HepG2 (cell line): ENCODE data around the gene ETS2. TPM values are rescaled to one million over a fixed set of nuclear protein-coding genes. Genes with fewer than 3 reads are reported as not detected.
A peak's percentile ranks its signal among the peaks of the same experiment; 100 is the strongest.

Experiments used
- GATA4 ChIP-seq: sonication (generic); IDR thresholded peaks from 2 replicates; pipeline ENCODE4 v1.6.1; 2016; ENCODE audit warnings: antibody characterized with exemption, low read depth, borderline replicate concordance
- HMG20B ChIP-seq: conservative IDR thresholded peaks from 2 replicates; pipeline ENCODE4 v1.6.1; 2016; ENCODE audit warnings: missing genetic modification reagents, missing compliant biosample characterization
- NFIC ChIP-seq: IDR thresholded peaks from 2 replicates; pipeline ENCODE4 v1.6.1; 2012; ENCODE audit warnings: mild to moderate bottlenecking, low read length, inconsistent platforms
- PCBP2 ChIP-seq: fragments of 200-400 bp; formaldehyde crosslinking; optimal IDR thresholded peaks from 2 replicates; pipeline ENCODE3; 2018; ENCODE audit warnings: low read length, low read depth; ENCODE audit not compliant: poor library complexity, severe bottlenecking
- PTBP1 ChIP-seq: fragments of 200-400 bp; formaldehyde crosslinking; IDR thresholded peaks from 2 replicates; pipeline ENCODE4 v1.6.1; 2018; ENCODE audit warnings: low read length, low read depth; ENCODE audit not compliant: poor library complexity, severe bottlenecking
- RARA ChIP-seq: IDR thresholded peaks from 2 replicates; pipeline ENCODE4 v1.6.1; 2016; ENCODE audit warnings: missing genetic modification reagents, missing compliant biosample characterization
- RCOR2 ChIP-seq: IDR thresholded peaks from 2 replicates; pipeline ENCODE4 v1.6.1; 2016; ENCODE audit warnings: missing biosample characterization, missing genetic modification reagents
- RORA ChIP-seq: sonication (generic); formaldehyde crosslinking; IDR thresholded peaks from 2 replicates; pipeline ENCODE4 v1.5.0; 2020; ENCODE audit warnings: mild to moderate bottlenecking, missing genetic modification reagents, moderate library complexity
- SMC3 ChIP-seq: IDR thresholded peaks from 2 replicates; pipeline ENCODE4 v1.6.1; 2011; ENCODE audit warnings: low read length, improper control_type of control experiment
- SOX5 ChIP-seq: IDR thresholded peaks from 2 replicates; pipeline ENCODE4 v1.6.1; 2016; ENCODE audit warnings: borderline replicate concordance
- TP53 ChIP-seq: sonication (generic); formaldehyde crosslinking; conservative IDR thresholded peaks from 2 replicates; pipeline ENCODE4 v1.4.0; 2020; ENCODE audit warnings: missing genetic modification reagents
- ZNF232 ChIP-seq: sonication (generic); formaldehyde crosslinking; IDR thresholded peaks from 2 replicates; pipeline ENCODE4 v1.4.0; 2020; ENCODE audit warnings: missing genetic modification reagents, borderline replicate concordance
- ZNF333 ChIP-seq: sonication (generic); formaldehyde crosslinking; IDR thresholded peaks from 2 replicates; pipeline ENCODE4 v1.4.0; 2020; ENCODE audit warnings: mild to moderate bottlenecking, missing genetic modification reagents, borderline replicate concordance
- polyA plus RNA-seq, 8 experiments: library from polyadenylated mRNA; depleted of rRNA in 3 of 8; stranded (reverse) in 7 of 8; unstranded in 1 of 8; fragments of >200 nt; fragmentation: Illumina TruSeq in 4 of 8; extraction: Trizol in 4 of 8; gene quantifications; 2 replicates each; pipeline versions ENCODE4 v1.2.1 to v1.2.3, GENCODE V29; 2011 to 2016; ENCODE audit warnings: low read depth in 4 of 8, missing spikeins in 1 of 8, mixed read lengths in 1 of 8; ENCODE audit not compliant: insufficient read depth in 1 of 8
- total RNA-seq, 5 experiments: library from RNA; depleted of rRNA; stranded (reverse); fragments of >200 nt; fragmentation: Illumina TruSeq; extraction: Trizol; gene quantifications; 2 replicates each; pipeline ENCODE4 v1.2.3, GENCODE V29; 2016; ENCODE audit warnings: low read depth in 1 of 5
- TF ChIP-seq, protein P1 (sequence below): sonication (generic); formaldehyde crosslinking; IDR thresholded peaks from 2 replicates; pipeline ENCODE4 v1.5.0; 2020; ENCODE audit warnings: missing genetic modification reagents
- TF ChIP-seq, protein P2 (sequence below): sonication (generic); formaldehyde crosslinking; IDR thresholded peaks from 2 replicates; pipeline ENCODE4 v1.9.0; 2022; ENCODE audit warnings: missing genetic modification reagents, mild to moderate bottlenecking, borderline replicate concordance
- TF ChIP-seq, protein P3 (sequence below): sonication (generic); formaldehyde crosslinking; IDR thresholded peaks from 2 replicates; pipeline ENCODE4 v1.4.0; 2020; ENCODE audit warnings: missing genetic modification reagents
- TF ChIP-seq, protein P4 (sequence below): sonication (generic); formaldehyde crosslinking; IDR thresholded peaks from 2 replicates; pipeline ENCODE4 v1.4.0; 2020; ENCODE audit warnings: missing genetic modification reagents
- TF ChIP-seq, protein P5 (sequence below): sonication (generic); formaldehyde crosslinking; IDR thresholded peaks from 2 replicates; pipeline ENCODE4 v1.4.0; 2020; ENCODE audit warnings: missing genetic modification reagents

Gene ETS2
- total and polyA plus RNA-seq, 2 of the 13 experiments (the other 11 are each of a cell fraction or from before 2014, with no cell fraction given): 24.6 to 64.4 TPM

DNA sequence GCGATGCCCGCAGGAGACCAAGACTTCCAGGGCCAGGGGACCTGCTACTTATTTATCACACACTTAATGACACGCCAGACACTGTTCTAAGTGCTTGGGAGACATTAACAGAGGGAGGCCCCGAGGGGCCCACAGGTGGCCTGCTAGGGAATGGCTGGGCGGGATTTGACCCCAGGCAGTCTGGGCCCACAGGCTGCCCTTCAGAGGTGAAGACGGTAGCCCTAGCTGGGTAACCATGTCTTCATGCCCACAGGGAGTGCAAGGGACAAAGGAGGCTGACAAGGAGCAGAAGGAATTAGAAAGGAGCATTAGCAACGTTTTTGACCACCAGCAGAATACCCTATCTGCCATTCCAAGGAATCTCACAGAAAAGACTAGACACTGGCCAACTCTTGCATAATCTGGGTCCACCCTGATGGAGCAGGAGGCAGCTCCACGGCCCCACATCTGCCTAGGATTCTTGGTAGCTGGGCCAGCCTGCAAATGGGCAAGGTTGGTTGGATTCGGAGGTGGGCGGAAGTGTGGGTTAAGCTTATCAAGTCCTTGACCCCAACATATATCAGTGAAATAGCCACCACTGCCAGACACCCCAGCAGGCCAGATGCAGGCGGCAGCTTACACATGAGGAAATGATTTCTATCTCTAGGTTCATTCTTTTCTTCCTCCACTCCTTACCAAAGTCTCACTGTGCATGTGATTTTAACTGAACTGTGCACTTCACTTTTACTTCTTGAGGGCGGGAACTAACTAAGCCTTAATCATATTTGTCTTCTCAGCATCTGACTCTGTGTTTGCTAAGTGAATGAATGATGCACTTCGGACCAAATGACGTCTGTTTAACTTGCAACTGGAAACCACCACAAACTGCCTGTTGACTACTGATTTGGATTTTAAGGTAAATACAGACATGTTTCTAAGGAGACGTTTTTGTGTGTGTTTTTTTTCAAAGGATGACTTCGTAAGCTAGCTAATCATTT lies 3.4 kb upstream of the ETS2 start (continued):
- TF ChIP-seq, protein P1, sequence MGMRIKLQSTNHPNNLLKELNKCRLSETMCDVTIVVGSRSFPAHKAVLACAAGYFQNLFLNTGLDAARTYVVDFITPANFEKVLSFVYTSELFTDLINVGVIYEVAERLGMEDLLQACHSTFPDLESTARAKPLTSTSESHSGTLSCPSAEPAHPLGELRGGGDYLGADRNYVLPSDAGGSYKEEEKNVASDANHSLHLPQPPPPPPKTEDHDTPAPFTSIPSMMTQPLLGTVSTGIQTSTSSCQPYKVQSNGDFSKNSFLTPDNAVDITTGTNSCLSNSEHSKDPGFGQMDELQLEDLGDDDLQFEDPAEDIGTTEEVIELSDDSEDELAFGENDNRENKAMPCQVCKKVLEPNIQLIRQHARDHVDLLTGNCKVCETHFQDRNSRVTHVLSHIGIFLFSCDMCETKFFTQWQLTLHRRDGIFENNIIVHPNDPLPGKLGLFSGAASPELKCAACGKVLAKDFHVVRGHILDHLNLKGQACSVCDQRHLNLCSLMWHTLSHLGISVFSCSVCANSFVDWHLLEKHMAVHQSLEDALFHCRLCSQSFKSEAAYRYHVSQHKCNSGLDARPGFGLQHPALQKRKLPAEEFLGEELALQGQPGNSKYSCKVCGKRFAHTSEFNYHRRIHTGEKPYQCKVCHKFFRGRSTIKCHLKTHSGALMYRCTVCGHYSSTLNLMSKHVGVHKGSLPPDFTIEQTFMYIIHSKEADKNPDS (CRISPR knock-in tag): no peak
- TF ChIP-seq SMC3 (no peak), ZNF232 (CRISPR knock-in tag) (no peak), HMG20B (CRISPR knock-in tag) (peak; percentile 65; the same call in 1 of the 2 replicates), SOX5 (peak; percentile 70; the same call in 1 of the 2 replicates), GATA4 (0 out of 2 replicates have a peak, but pooled peaks have one; percentile 22), RORA (CRISPR knock-in tag) (no peak), ZNF333 (CRISPR knock-in tag) (0 out of 2 replicates have a peak, but pooled peaks have one; percentile 20), PTBP1 (no peak), TP53 (CRISPR knock-in tag) (no peak), PCBP2 (no peak), NFIC (0 out of 2 replicates have a peak, but pooled peaks have one; percentile 52), RARA (CRISPR knock-in tag) (peak; percentile 72), RCOR2 (CRISPR knock-in tag) (peak; percentile 72; the same call in 1 of the 2 replicates)
- TF ChIP-seq, protein P2, sequence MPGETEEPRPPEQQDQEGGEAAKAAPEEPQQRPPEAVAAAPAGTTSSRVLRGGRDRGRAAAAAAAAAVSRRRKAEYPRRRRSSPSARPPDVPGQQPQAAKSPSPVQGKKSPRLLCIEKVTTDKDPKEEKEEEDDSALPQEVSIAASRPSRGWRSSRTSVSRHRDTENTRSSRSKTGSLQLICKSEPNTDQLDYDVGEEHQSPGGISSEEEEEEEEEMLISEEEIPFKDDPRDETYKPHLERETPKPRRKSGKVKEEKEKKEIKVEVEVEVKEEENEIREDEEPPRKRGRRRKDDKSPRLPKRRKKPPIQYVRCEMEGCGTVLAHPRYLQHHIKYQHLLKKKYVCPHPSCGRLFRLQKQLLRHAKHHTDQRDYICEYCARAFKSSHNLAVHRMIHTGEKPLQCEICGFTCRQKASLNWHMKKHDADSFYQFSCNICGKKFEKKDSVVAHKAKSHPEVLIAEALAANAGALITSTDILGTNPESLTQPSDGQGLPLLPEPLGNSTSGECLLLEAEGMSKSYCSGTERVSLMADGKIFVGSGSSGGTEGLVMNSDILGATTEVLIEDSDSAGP (CRISPR knock-in tag): peak; percentile 17; the same call in 1 of the 2 replicates
- TF ChIP-seq, protein P3, sequence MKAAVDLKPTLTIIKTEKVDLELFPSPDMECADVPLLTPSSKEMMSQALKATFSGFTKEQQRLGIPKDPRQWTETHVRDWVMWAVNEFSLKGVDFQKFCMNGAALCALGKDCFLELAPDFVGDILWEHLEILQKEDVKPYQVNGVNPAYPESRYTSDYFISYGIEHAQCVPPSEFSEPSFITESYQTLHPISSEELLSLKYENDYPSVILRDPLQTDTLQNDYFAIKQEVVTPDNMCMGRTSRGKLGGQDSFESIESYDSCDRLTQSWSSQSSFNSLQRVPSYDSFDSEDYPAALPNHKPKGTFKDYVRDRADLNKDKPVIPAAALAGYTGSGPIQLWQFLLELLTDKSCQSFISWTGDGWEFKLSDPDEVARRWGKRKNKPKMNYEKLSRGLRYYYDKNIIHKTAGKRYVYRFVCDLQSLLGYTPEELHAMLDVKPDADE (CRISPR knock-in tag): no peak
- TF ChIP-seq, protein P4, sequence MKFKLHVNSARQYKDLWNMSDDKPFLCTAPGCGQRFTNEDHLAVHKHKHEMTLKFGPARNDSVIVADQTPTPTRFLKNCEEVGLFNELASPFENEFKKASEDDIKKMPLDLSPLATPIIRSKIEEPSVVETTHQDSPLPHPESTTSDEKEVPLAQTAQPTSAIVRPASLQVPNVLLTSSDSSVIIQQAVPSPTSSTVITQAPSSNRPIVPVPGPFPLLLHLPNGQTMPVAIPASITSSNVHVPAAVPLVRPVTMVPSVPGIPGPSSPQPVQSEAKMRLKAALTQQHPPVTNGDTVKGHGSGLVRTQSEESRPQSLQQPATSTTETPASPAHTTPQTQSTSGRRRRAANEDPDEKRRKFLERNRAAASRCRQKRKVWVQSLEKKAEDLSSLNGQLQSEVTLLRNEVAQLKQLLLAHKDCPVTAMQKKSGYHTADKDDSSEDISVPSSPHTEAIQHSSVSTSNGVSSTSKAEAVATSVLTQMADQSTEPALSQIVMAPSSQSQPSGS (CRISPR knock-in tag): peak; percentile 88
- TF ChIP-seq, protein P5, sequence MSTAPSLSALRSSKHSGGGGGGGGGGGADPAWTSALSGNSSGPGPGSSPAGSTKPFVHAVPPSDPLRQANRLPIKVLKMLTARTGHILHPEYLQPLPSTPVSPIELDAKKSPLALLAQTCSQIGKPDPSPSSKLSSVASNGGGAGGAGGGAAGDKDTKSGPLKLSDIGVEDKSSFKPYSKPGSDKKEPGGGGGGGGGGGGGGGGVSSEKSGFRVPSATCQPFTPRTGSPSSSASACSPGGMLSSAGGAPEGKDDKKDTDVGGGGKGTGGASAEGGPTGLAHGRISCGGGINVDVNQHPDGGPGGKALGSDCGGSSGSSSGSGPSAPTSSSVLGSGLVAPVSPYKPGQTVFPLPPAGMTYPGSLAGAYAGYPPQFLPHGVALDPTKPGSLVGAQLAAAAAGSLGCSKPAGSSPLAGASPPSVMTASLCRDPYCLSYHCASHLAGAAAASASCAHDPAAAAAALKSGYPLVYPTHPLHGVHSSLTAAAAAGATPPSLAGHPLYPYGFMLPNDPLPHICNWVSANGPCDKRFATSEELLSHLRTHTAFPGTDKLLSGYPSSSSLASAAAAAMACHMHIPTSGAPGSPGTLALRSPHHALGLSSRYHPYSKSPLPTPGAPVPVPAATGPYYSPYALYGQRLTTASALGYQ (CRISPR knock-in tag): peak; percentile 77
